HEK293 (cell line): ENCODE data around the gene GSTT4.
"Not testable (repeated sequence)": the region's sequence is repeated elsewhere in the genome, so short reads cannot be mapped to it uniquely, and the experiment has no call there.

Experiments
- CTCF ChIA-PET: fragments of 350-600 bp; formaldehyde crosslinking; extraction: SDS; loops from one replicate; lab custom pipeline; 2021; ENCODE audit warnings: antibody characterized with exemption; lab: Yijun Ruan, JAX
- POLR2A ChIA-PET: fragments of 300-600 bp; formaldehyde crosslinking; extraction: SDS; loops from one replicate; lab custom pipeline; 2020; ENCODE audit warnings: antibody characterized with exemption, inconsistent platforms; lab: Yijun Ruan, JAX
- H3K27ac ChIP-seq: fragments of 200-500 bp; sonication (Bioruptor generic); 2 replicates; pipeline ENCODE4 v1.5.1; 2014; ENCODE audit warnings: low read depth, low read length, control low read depth, inconsistent platforms; ENCODE audit errors: extremely low read depth
- H3K36me3 ChIP-seq, 2 experiments: fragments of 200-500 bp in 1 of 2; sonication (Bioruptor generic) in 1 of 2; 1 replicate in 1 of 2; 2 replicates in 1 of 2; pipeline ENCODE4 v1.5.1; 2014 to 2017; ENCODE audit warnings: inconsistent platforms in 2 of 2, low read length in 2 of 2; ENCODE audit not compliant: control insufficient read depth in 2 of 2, insufficient read depth in 1 of 2
- H3K4me1 ChIP-seq: fragments of 200-500 bp; sonication (Bioruptor generic); 2 replicates; pipeline ENCODE4 v1.5.1; 2014; ENCODE audit warnings: mild to moderate bottlenecking, low read length, inconsistent platforms; ENCODE audit not compliant: control insufficient read depth, insufficient read depth
- H3K4me3 ChIP-seq: 2 replicates; pipeline ENCODE4 v1.5.1; 2011; ENCODE audit warnings: low read depth, mild to moderate bottlenecking, control low read depth, low read length, moderate library complexity
- H3K9me3 ChIP-seq: fragments of 200-500 bp; sonication (Bioruptor generic); 2 replicates; pipeline ENCODE4 v1.5.1; 2014; ENCODE audit warnings: low read depth, low read length, inconsistent platforms; ENCODE audit not compliant: control insufficient read depth, insufficient read depth
- CTCF ChIP-seq: fragments of 450-650 bp; formaldehyde crosslinking; IDR thresholded peaks from 2 replicates; pipeline ENCODE4 v1.5.1; 2016; ENCODE audit warnings: missing biosample characterization, missing genetic modification characterization
- GLIS1 ChIP-seq: fragments of 450-650 bp; formaldehyde crosslinking; IDR thresholded peaks from 2 replicates; pipeline ENCODE4 v1.5.1; 2016; ENCODE audit warnings: missing biosample characterization, missing genetic modification characterization
- PRDM10 ChIP-seq: fragments of 450-650 bp; formaldehyde crosslinking; IDR thresholded peaks from 2 replicates; pipeline ENCODE4 v1.5.1; 2016; ENCODE audit warnings: missing biosample characterization, missing genetic modification characterization
- ZBTB11 ChIP-seq: fragments of 450-650 bp; formaldehyde crosslinking; conservative IDR thresholded peaks from 2 replicates; pipeline ENCODE4 v1.5.1; 2016; ENCODE audit warnings: low read depth, missing biosample characterization, missing genetic modification characterization
- ZBTB8A ChIP-seq: fragments of 450-650 bp; formaldehyde crosslinking; IDR thresholded peaks from 2 replicates; pipeline ENCODE4 v1.5.1; 2016; ENCODE audit warnings: missing biosample characterization, missing genetic modification characterization
- ZNF391 ChIP-seq: fragments of 450-650 bp; formaldehyde crosslinking; IDR thresholded peaks from 2 replicates; pipeline ENCODE4 v1.5.1; 2016; ENCODE audit warnings: low read depth, missing biosample characterization, missing genetic modification characterization, borderline replicate concordance
- ZNF654 ChIP-seq: fragments of 450-650 bp; formaldehyde crosslinking; IDR thresholded peaks from 2 replicates; pipeline ENCODE4 v1.5.1; 2016; ENCODE audit warnings: low read depth, missing biosample characterization, missing genetic modification characterization

The GSTT4 gene

GRCh38 chr22:23969071-23969470 lies 36.2 kb downstream of the GSTT4 start (continued):
- TF ChIP-seq ZBTB11 (tag by site-specific recombination) = no peak

- H3K4me3 ChIP-seq, H3K27ac ChIP-seq, H3K9me3 ChIP-seq, CTCF ChIA-PET, H3K4me1 ChIP-seq, POLR2A ChIA-PET: not testable (repeated sequence)
- H3K36me3 ChIP-seq = peaks cover 0 to 27% of the 10 kb centered on the region in 2 experiments; a peak in 2 of 3 replicates
Measured at GRCh38 chr22:23966568-23966967, 38.7 kb downstream of the GSTT4 start, which contains the start of gene DDTL. DDTL (plus strand) TSS chr22:23966888; CDS start chr22:23966915, 27 bp downstream.

GRCh38 chr22:23966094-23966493 lies 39.2 kb downstream of the GSTT4 start:
- H3K27ac ChIP-seq, POLR2A ChIA-PET, H3K4me3 ChIP-seq, CTCF ChIA-PET, H3K4me1 ChIP-seq, H3K9me3 ChIP-seq: not testable (repeated sequence)
- peaks cover 0 to 23% of the 10 kb centered on the region in 2 experiments; a peak in 2 of 3 replicates for H3K36me3 ChIP-seq

- CTCF ChIA-PET, POLR2A ChIA-PET: not testable (repeated sequence)
- H3K4me3 ChIP-seq = peak within 1 kb of the TSS; percentile 19; the same call in 1 of the 2 replicates
Measured at GRCh38 chr22:23961084-23961771, 44.0 kb downstream of the GSTT4 start, which contains the start of gene GSTT2B. GSTT2B (minus strand) TSS chr22:23961195; CDS start chr22:23961131, 64 bp downstream.

GRCh38 chr22:23956301-23956900 lies 48.9 kb downstream of the GSTT4 start:
- H3K4me1 ChIP-seq, H3K9me3 ChIP-seq, H3K27ac ChIP-seq, H3K36me3 ChIP-seq, H3K4me3 ChIP-seq, POLR2A ChIA-PET: not testable (repeated sequence)
- TF ChIP-seq CTCF (tag by site-specific recombination) = peak; percentile 79
- peak; percentile 94 for TF ChIP-seq ZNF654
- TF ChIP-seq PRDM10 (tag by site-specific recombination) = 0 out of 2 replicates have a peak, but pooled peaks have one; percentile 25
- TF ChIP-seq ZBTB8A (tag by site-specific recombination) = 0 out of 2 replicates have a peak, but pooled peaks have one; percentile 18
- peak; percentile 42; the same call in 1 of the 2 replicates for TF ChIP-seq GLIS1 (tag by site-specific recombination)
- 0 out of 2 replicates have a peak, but pooled peaks have one; percentile 48 for TF ChIP-seq ZNF391
- CTCF ChIA-PET = interaction anchor here (0.9 to 1.3 kb wide), 5 partner anchors 24 to 99 kb away, joined by 3 to 8 read pairs (median 3); partner anchors contain the start of gene SLC2A11

More at GRCh38 chr22:23961084-23961771, 44.0 kb downstream of the GSTT4 start, which contains the start of gene GSTT2B:
- not testable (repeated sequence) for H3K9me3 ChIP-seq, H3K4me1 ChIP-seq, H3K27ac ChIP-seq, H3K36me3 ChIP-seq

GRCh38 chr22:23955886-23956285 lies 49.4 kb downstream of the GSTT4 start:
- H3K27ac ChIP-seq, H3K9me3 ChIP-seq, H3K36me3 ChIP-seq, H3K4me3 ChIP-seq, POLR2A ChIA-PET, H3K4me1 ChIP-seq: not testable (repeated sequence)
- CTCF ChIA-PET = interaction anchor here (0.6 to 1.3 kb wide), 6 partner anchors 23 to 657 kb away, joined by 3 to 8 read pairs (median 4); partner anchors contain the start of gene SLC2A11

GRCh38 chr22:23954991-23955305 lies 50.3 kb downstream of the GSTT4 start:
- CTCF ChIA-PET, H3K36me3 ChIP-seq, H3K9me3 ChIP-seq, H3K4me1 ChIP-seq, H3K4me3 ChIP-seq, POLR2A ChIA-PET, H3K27ac ChIP-seq: not testable (repeated sequence)
